ENCODE measurements around the gene SELENON. TPM values are rescaled to one million over a fixed set of nuclear protein-coding genes. Genes with fewer than 3 reads are reported as not detected.

SELENON gene
- total and polyA plus RNA-seq, 9 of the 15 experiments (the other 6 are each of a cell fraction or from before 2014, with no cell fraction given): 0.43 to 26.7 (median 7.0) TPM

DNA sequence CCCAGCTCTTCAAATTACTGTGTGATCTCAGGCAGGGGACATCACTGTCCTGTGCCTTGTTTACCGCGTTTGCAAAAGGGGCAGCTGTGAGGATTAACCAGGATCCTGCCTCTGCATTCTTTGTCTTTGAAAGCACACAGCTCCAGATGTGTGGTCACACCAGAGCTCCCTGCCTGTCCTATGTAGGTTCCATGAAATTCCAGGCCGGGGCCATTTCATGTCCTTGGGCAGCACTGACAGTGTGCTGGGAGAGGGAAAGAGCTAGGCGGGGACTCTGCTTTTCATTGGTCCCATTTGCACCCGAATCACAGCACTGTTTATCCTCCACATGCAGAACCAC is 42.2 kb upstream of the SELENON start:
- CTCF ChIA-PET (ENCODE audit: low intra/inter-chr PET ratio): interaction anchor here (0.9 kb wide), 1 partner anchor 39 kb away, joined by 10 read pairs; no protein-coding TSS in a partner anchor
- H4K20me1 ChIP-seq (replicated peaks; ENCODE audit: control insufficient read depth, insufficient read depth, low read length): peaks cover 43% of the 10 kb centered on the region
- no peak for FAIRE-seq
- H3K79me2 ChIP-seq (ENCODE audit: control insufficient read depth, insufficient read depth, low read length): no peaks in the 10 kb centered on the region
- no peaks in the 10 kb centered on the region for H3K36me3 ChIP-seq (ENCODE audit: control insufficient read depth, insufficient read depth, low read length)
- no peak for ATAC-seq
- H3K9ac ChIP-seq (ENCODE audit: insufficient read depth in 1 of 2, low read depth in 2 of 2, low read length in 2 of 2): no peak overlapping the region
- DNase-seq (ENCODE audit: extremely low read depth in 1 of 4, low spot score in 3 of 4): no peak
- no TSS peak for BruUV-seq (replicated peaks)
- H3K4me3 ChIP-seq: no peak overlapping the region
- no peak overlapping the region for H2AFZ ChIP-seq (ENCODE audit: low read depth, low read length)
- no peak overlapping the region for H3K4me2 ChIP-seq (ENCODE audit: insufficient read depth, low read length)
- 1% methylated on average over 5 of the region's 5 CpGs for WGBS (ENCODE audit: insufficient coverage, low coverage, missing lambda C conversion rate)
- H3K4me1 ChIP-seq (replicated peaks in 1 of 2; ENCODE audit: control insufficient read depth in 2 of 2, insufficient read depth in 2 of 2, low read length in 2 of 2): peaks cover 10 to 12% of the 10 kb centered on the region in 2 experiments
- H3K9me1 ChIP-seq (ENCODE audit: control insufficient read depth, insufficient read depth, low read length): peaks cover 5% of the 10 kb centered on the region
- intact Hi-C loops (cut with micrococcal nuclease) (no loop called here), in situ Hi-C loops (cut with MboI) (no loop called here)
- POLR2A ChIA-PET: interaction anchor here (0.5 to 1.9 kb wide), 11 partner anchors 8 to 1854 kb away, joined by 3 to 10 read pairs (median 4); no protein-coding TSS in a partner anchor
- no peak overlapping the region for H3K27ac ChIP-seq (ENCODE audit: extremely low read depth, low read depth, low read length)
- no peak for TF ChIP-seq SOX6 (IDR thresholded peaks at IDR 0.05)
- no peak for TF ChIP-seq ZNF780A (CRISPR knock-in tag; IDR thresholded peaks at IDR 0.05)
- TF ChIP-seq, protein P1, sequence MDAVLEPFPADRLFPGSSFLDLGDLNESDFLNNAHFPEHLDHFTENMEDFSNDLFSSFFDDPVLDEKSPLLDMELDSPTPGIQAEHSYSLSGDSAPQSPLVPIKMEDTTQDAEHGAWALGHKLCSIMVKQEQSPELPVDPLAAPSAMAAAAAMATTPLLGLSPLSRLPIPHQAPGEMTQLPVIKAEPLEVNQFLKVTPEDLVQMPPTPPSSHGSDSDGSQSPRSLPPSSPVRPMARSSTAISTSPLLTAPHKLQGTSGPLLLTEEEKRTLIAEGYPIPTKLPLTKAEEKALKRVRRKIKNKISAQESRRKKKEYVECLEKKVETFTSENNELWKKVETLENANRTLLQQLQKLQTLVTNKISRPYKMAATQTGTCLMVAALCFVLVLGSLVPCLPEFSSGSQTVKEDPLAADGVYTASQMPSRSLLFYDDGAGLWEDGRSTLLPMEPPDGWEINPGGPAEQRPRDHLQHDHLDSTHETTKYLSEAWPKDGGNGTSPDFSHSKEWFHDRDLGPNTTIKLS (IDR thresholded peaks at IDR 0.05; ENCODE audit: borderline replicate concordance, low read depth): no peak
- no peak for TF ChIP-seq ZNF444 (CRISPR knock-in tag; IDR thresholded peaks at IDR 0.05)
- TF ChIP-seq TEAD4 (IDR thresholded peaks at IDR 0.05; ENCODE audit: low read length): no peak
- TF ChIP-seq TEAD4 (CRISPR knock-in tag; IDR thresholded peaks at IDR 0.05; ENCODE audit: borderline replicate concordance): no peak
- TF ChIP-seq, protein P2, sequence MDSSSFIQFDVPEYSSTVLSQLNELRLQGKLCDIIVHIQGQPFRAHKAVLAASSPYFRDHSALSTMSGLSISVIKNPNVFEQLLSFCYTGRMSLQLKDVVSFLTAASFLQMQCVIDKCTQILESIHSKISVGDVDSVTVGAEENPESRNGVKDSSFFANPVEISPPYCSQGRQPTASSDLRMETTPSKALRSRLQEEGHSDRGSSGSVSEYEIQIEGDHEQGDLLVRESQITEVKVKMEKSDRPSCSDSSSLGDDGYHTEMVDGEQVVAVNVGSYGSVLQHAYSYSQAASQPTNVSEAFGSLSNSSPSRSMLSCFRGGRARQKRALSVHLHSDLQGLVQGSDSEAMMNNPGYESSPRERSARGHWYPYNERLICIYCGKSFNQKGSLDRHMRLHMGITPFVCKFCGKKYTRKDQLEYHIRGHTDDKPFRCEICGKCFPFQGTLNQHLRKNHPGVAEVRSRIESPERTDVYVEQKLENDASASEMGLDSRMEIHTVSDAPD (CRISPR knock-in tag; IDR thresholded peaks at IDR 0.05): no peak
- TF ChIP-seq RAD21 (CRISPR knock-in tag; conservative IDR thresholded peaks at IDR 0.05 in 1 of 2, IDR thresholded peaks at IDR 0.05 in 1 of 2): no peak
- no peak for TF ChIP-seq KAT7 (CRISPR knock-in tag; IDR thresholded peaks at IDR 0.05; ENCODE audit: borderline replicate concordance)
- no peak for TF ChIP-seq MAFG (tag; conservative IDR thresholded peaks at IDR 0.05)
- no peak for TF ChIP-seq ZNF408 (CRISPR knock-in tag; IDR thresholded peaks at IDR 0.05; ENCODE audit: low read depth)
- no peak for TF ChIP-seq CCNT2 (IDR thresholded peaks at IDR 0.05; ENCODE audit: borderline replicate concordance, extremely low read depth, insufficient read length, low read depth, low read length)
- TF ChIP-seq ASH1L (IDR thresholded peaks at IDR 0.05; ENCODE audit: borderline replicate concordance, low read depth, partially characterized antibody): no peak
- peaks cover 55 to 79% of the 10 kb centered on the region in 2 experiments for H3K27me3 ChIP-seq (ENCODE audit: control insufficient read depth in 2 of 2, insufficient read depth in 2 of 2, low read length in 2 of 2)
- H3K9me3 ChIP-seq (replicated peaks; ENCODE audit: control insufficient read depth, insufficient read depth, low read depth, low read length): no peaks in the 10 kb centered on the region

Data from K562 (cell line).